CD4-positive, alpha-beta T cell treated with Interleukin-17A for 1 hour (primary cell): ENCODE results near the gene ARHGAP33.
"Not testable (repeated sequence)": the region's sequence is repeated elsewhere in the genome, so short reads cannot be mapped to it uniquely, and the experiment has no call there.

Experiments
- DNase-seq: peaks from one replicate; pipeline ENCODE4 v3.0.0-alpha.2; 2020

ARHGAP33 gene

DNA sequence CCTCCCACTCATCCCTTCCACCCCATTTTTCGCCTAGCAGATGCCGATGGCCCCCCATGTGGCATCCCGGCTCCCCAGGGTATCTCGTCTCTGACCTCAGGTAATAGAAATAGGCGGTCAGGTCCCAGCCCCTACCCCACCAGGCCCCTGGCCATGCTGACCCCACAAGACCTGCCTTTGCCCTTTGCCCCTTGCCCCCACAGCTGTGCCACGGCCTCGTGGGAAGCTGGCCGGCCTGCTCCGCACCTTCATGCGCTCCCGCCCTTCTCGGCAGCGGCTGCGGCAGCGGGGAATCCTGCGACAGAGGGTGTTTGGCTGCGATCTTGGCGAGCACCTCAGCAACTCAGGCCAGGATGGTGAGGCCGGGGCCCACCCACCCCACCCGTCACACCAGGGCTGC, 5.4 kb downstream of the ARHGAP33 start:
- DNase-seq, result no peak

DNA sequence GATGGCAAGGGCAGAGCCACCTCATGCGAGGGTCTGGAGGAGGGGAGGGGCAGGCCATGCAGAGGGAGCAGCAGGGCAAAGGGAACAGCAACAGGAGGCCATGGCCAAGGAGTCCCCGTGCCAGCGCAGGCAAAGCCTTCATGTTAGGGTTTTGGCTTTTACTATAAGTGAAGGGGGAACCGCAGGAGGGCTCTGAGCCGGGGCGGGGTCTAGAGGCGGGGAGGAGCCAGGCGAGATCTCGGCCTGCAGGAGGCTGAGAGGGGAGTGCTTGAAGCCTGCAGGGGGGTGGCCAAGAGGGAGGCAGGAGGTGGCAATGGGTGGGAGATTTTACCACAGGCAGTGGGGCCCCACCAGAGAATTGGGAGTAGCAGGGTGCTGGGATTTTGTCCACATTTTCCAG, 6.3 kb downstream of the ARHGAP33 start:
- DNase-seq, result no peak

DNA sequence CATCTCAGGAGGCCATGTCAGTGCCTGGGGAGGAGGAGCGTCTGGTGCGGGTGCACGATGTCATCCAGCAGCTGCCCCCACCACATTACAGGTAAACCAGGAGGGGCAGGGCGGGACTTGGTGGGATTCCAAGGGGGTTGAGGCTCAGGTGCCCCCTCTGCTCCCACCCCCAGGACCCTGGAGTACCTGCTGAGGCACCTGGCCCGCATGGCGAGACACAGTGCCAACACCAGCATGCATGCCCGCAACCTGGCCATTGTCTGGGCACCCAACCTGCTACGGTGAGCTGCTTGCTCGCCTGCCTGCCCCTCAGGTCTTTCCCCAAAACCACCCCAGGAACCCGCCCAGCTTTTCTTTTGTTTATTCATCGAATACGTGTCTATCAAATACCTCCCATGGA, 7.2 kb downstream of the ARHGAP33 start:
- DNase-seq, result no peak

DNA sequence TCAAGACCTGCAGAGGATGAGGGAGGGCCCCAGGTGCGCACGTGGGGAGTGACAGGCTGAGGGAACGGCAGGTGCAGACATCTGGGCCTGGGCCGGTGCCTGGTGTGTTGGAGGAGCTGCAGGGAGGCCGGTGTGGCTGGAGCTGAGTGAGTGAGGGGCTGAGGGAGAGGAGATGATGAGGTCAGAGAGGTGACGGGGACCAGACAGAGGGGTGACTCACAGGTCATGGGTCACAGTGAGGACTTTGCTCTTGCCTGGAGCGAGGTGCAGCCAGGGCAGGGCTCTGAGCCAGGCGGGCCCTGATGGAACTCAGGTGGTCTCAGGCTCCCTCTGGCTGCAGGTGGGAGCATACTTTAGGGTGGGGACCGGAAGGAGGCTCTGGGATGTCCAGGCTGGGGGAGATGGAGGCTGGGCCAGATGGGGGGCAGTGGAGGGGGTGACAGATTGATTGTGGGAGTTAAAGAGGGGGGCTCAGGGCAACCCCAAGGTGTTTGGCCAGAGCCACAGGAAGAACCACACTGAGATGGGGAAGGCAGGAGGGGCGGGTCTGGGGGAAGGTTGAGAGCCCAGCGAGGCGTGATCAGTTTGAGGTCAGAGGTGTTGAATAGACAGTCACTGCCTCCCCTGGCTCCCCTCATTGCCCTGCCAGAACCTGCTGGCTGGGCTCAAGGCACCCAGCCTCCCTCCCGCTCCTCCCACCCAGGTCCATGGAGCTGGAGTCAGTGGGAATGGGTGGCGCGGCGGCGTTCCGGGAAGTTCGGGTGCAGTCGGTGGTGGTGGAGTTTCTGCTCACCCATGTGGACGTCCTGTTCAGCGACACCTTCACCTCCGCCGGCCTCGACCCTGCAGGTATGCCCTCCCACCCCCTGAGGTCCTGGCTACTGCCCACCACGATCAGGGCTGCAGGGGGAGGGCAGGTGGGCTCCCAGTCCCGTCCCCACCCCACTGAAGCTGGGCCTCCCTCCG, 8.4 kb downstream of the ARHGAP33 start:
- DNase-seq, result no peak

DNA sequence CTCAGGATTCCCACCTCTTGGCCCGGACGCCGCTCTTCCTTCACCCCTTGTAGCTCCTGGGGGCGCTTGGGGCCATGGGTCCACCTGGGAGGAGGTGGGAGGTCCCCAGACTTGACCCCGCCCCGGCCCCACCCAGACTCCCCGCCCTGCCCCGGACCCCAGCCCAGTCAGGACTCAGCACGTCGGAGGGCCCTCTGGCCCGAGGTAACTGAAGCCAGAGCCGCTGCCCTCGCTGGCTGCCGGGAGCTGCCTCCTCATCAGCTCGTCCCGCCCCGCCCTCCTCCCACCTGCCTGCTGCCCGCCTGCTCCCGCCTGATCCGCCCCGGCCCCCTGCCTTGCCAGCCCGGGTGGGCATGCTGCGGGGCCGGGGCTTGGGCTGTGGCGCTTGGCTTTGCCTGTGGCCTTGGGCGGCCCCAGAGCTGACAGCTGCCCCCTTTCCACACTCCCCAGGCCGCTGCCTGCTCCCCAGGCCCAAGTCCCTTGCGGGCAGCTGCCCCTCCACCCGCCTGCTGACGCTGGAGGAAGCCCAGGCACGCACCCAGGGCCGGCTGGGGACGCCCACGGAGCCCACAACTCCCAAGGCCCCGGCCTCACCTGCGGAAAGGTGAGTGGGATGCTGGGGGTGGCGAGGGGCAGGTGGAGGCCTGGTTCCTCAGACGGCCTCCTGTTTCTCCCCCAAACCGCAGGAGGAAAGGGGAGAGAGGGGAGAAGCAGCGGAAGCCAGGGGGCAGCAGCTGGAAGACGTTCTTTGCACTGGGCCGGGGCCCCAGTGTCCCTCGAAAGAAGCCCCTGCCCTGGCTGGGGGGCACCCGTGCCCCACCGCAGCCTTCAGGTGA, 9.4 kb downstream of the ARHGAP33 start:
- DNase-seq, result no peak

DNA sequence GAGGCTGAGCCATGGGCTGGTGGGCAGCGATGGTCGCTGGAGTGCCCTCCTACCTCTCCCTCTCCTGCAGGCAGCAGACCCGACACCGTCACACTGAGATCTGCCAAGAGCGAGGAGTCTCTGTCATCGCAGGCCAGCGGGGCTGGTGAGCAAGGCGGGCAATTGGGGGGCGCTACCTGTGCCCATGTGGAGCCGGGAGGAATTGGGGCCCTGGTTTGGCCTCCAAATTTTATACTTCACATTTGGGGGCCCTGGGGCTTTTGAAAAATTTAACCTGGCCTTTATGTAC, 9.9 kb downstream of the ARHGAP33 start:
- DNase-seq, result no peak

DNA sequence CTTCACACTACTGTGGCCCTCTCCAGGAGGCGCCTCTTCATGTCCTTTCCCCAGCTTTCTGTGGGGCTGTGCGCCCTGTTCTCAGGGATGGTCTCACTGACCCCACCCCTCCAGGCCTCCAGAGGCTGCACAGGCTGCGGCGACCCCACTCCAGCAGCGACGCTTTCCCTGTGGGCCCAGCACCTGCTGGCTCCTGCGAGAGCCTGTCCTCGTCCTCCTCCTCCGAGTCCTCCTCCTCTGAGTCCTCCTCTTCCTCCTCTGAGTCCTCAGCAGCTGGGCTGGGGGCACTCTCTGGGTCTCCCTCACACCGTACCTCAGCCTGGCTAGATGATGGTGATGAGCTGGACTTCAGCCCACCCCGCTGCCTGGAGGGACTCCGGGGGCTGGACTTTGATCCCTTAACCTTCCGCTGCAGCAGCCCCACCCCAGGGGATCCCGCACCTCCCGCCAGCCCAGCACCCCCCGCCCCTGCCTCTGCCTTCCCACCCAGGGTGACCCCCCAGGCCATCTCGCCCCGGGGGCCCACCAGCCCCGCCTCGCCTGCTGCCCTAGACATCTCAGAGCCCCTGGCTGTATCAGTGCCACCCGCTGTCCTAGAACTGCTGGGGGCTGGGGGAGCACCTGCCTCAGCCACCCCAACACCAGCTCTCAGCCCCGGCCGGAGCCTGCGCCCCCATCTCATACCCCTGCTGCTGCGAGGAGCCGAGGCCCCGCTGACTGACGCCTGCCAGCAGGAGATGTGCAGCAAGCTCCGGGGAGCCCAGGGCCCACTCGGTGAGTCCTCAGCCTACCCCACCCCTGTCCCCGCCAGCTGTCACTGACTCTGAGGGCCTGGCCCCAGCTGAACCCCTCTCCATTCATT, 11.2 kb downstream of the ARHGAP33 start:
- DNase-seq, result no peak

DNA sequence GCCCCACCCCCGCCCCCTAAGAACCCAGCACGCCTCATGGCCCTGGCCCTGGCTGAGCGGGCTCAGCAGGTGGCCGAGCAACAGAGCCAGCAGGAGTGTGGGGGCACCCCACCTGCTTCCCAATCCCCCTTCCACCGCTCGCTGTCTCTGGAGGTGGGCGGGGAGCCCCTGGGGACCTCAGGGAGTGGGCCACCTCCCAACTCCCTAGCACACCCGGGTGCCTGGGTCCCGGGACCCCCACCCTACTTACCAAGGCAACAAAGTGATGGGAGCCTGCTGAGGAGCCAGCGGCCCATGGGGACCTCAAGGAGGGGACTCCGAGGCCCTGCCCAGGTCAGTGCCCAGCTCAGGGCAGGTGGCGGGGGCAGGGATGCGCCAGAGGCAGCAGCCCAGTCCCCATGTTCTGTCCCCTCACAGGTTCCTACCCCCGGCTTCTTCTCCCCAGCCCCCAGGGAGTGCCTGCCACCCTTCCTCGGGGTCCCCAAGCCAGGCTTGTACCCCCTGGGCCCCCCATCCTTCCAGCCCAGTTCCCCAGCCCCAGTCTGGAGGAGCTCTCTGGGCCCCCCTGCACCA, 11.9 kb downstream of the ARHGAP33 start:
- DNase-seq, result no peak

DNA sequence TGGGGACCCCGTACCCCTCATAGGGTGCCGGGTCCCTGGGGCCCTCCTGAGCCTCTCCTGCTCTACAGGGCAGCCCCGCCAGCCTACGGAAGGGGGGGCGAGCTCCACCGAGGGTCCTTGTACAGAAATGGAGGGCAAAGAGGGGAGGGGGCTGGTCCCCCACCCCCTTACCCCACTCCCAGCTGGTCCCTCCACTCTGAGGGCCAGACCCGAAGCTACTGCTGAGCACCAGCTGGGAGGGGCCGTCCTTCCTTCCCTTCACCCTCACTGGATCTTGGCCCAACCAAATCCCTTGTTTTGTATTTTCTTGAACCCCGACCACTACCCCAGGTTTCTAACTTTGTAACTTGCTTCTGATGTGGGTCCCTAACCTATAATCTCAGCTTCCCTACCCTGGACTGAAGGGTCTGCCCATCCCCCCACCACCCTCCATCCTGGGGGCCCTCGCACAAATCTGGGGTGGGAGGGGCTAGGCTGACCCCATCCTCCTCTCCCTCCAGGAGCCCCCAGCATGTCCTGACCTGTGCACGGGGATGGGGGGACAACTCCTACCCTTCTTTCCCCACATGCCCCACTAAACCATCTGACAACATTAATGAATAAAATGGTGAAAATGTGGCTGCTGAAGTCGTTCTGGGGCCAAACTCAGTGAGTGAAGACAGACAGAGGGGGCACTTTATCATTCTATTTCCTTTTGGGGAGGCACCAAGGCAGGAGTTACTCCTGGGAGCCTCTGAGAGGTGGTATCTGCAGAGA, 13.0 kb downstream of the ARHGAP33 start:
- no peak for DNase-seq

DNA sequence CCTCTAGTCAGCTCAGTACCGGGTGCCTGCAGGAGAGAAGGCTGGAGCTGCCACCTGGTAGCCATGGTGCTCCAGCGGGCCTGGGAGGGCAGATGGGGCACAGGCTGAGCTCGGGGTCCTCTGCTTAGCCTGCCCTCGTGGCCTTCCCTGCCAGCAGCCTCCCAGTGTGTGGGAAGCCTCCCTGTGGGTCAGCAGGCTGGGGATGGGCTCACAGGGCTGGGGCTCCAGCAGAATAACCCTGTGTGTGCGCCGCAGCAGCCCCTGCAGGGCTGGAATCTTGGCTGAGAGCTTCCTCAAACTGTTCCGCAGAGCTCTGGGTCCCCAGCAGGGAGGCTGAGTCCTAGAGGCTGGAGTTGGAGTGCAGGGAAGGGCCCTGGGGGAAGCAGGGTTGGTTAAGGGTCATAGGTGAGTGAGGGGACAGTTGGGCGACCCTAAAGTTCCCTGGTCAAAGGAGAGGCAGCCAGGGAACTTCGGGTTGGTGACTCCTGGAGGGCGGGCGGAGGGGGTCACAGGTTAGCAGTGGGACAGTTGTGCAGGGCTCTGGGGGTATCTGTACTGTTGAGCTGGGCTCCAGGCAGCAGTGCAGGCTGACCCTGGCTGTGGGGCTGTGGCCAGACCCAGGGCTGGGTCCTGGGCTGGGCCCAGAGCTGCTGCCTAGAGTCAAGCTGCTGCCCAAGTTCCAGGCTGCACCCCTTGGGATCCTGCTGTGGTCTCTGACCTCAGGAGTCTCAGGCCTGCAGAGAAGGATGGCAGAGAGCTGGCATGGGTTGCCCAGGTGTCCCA, 14.0 kb downstream of the ARHGAP33 start:
- DNase-seq, result no peak

DNA sequence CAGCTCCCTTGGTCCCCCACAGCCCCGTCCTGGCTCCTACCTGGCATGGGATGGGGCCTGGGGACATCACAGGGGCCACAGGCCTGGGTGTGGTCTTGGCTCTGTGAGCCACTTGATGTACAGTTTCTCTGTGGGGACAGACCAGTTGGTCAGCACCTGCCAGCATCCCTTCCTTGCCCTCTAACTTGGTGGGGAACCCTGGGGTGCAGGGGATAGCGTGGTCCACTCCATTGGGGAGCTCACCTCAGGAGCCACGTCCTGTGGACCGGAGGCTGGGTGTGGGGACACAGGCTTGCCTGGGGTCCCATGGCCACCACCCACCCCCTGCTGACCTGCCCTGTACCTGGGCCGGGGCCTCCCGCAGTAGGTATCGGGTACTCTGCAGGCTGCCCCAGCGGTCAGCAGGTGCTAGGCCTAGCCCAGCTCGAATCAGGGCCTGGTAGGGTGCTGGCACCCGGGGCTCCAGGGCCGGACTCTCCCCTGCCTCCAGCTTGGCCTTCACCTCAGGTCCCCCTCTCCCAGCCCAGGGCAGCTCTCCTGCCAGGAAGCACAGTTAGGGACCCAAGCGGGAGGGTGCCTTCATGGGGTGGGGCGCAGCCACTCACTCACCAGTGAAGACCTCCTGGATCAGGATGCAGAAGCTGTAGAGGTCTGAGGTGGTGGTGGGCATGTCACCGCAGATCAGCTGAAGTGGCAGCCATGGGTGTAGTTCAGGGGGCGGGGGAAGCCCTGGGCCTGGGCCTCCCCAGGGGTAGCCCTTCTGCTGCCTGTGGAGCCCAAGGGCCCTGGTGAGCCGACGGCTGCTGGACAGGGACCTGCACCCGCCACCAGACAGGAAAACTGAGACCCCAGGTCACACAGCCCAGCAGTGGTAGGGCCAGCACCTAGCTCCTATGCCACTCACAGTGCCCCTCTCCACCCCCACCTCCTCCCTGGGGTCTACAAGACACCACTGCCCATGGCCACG, 14.9 kb downstream of the ARHGAP33 start:
- no peak for DNase-seq

DNA sequence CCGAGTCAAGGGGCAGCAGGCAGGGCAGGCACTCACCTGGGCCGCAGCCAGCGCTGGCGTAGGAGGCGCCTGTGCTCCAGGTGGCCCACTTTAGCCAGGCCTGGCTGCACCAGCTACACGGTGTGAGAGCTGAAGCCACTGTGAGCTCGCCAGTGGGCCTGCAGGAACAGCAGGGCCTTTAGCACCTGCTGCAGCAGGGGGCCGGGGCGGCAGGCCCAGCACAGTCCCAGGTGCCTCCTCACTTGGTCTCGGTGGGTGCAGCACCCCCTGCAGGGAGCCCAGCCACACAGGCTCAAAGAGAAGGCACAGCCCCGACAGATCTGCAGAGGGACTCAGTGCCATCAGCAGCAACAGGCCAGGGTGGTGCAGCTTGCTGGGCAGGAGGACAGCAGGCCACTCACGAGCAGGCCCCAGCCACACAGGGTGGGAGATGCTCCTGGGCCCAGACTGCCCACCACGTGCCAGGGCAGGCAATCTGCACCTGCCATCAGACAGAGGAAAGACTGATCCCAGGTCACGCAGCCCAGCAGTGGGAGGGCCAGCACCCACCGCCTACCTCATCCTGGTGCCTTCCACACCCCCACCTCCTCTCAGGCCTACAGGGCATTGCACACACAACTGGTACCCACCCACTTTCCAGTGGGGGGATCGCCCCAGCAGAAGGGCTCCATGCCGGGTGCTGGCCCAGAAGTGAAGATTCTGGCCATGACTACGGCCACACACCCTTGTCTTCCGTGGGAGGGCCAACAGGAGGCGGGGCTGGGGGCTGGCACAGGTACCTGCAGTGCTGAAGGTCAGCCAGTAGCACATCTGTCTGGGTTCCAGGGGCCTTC, 15.8 kb downstream of the ARHGAP33 start:
- DNase-seq, result no peak

DNA sequence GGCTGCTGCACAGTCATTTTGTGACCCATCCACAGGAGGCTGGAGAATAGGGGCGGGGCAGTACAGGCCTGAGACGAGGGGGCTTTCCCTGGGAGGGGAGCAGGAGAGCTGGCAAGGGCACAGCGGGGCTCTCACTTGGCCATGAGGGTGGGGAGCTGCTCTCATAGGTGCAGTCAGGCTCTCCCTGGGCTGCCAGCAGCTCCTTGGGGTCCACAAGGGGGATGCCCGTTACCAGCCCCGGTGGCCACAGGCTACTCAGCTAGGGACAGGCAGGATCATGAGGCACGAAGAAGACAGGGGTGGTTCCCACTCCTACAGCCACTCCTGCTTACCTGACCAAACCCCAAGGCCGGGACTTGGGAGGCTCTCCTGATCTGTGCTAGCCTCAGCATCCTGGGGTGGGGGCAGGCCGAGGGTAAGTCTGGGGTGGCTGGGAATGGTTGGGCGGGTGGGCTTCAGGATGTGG, 16.5 kb downstream of the ARHGAP33 start:
- DNase-seq, result no peak

DNA sequence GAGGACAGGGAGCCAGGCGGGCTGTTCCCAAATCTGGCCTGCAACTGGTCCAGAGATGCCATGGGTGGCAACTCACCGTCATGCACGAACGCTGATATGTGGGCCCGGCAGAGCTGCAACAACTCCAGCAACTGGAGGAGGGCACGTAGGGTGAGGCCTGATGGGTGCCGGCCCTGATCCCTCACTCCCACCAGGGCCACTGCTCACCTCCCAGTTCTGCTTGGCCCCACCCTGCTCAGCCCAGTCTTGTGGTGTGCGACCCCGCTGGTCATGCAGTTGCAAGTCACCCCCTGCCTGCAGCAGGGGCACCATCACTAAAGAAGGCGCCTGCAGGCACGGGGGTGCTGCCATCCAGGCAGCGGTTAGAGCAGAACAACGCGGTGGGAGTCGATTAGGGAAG, 16.9 kb downstream of the ARHGAP33 start:
- DNase-seq, result no peak

DNA sequence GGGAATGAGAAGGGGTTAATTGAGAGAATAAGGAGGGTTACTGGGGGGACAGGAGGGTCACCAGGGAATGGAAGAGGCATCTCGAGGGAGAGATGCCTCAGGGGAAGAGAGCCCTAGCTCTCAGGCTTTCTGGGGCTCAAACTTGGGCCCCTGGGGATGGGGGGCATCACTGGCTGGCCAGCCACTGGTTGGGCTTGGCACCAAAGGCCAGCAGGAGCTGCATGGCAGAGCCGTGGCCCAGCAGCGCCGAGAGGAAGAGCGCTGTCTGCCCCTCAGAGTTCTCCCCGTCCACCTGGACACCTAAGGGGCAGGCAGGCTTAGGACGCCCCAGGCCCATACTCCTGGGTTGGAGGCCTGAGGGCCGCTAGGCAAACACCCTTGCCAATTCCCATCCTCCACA, 17.5 kb downstream of the ARHGAP33 start:
- no peak for DNase-seq

DNA sequence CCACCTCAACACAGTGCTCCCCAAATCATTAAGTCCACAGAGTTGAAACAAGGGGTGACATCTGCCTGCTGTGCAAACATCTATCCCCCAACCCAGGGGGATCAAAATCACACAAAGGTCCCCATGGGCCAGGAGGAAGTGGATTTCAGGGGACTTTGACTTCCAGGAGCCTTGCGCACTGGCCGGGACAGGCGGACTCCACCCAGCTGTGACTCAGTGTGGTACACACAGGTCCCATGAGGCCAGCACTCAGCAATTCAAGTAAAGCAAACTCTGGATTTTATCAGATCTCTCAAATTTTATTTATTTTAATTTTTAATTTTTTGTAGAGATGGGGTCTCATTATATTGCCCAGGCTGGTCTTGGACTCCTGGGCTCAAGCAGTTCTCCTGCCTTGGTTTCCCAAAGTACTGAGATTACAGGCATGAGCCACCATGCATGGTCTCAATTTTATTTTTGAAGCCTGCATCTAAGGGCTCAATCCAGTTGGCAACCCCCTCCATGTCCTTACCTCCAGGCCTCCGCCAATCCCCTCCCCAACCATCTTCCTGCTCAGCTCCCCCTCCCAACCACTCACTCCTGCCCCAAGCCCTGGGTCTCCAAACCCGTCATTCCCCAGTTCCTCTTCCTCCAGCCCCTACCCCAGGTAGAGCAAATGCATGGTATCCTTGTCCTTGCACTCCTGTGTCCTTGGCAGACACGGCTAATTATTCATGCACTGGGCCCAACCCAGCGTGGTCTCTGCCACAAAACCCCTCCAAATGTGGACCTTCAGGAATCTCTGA, 18.2 kb downstream of the ARHGAP33 start:
- DNase-seq, result no peak

DNA sequence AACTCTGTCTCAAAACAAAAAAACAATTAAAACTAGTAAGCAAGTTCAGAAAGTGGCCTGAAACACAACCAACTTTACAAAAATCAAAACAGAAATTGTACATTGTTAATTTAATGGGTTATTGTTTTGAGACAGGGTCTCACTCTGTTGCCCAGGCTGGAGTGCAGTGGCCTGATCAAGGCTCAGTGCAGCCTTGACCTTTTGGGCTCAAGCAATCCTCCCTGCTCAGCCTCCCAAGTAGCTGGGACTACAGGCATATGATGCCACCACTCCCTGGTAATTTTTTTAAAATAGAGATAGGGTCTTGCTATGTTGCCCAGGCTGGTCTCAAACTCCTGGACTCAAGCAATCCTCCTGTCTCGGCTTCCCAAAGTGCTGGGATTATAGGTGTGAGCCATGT, 20.2 kb downstream of the ARHGAP33 start:
- DNase-seq, result not testable (repeated sequence)
